Left ventricle myocardium inferior (tissue), 1 donor: ENCODE measurements around the gene KDM2A. TPM values are rescaled to one million over a fixed set of nuclear protein-coding genes. Genes with fewer than 3 reads are reported as not detected.
"Not testable (repeated sequence)": the region's sequence is repeated elsewhere in the genome, so short reads cannot be mapped to it uniquely, and the experiment has no call there.

ENCODE experiments used
- DNase-seq: peaks from one replicate; pipeline ENCODE4 v3.0.0-alpha.2; 2020
- H3K27ac ChIP-seq: fragments of 200-600 bp; replicated peaks from 2 replicates; pipeline ENCODE4 v1.8.0; 2021
- H3K27me3 ChIP-seq: fragments of 200-600 bp; 2 replicates; pipeline ENCODE4 v1.8.0; 2021; ENCODE audit warnings: low read depth
- H3K36me3 ChIP-seq: fragments of 200-600 bp; 2 replicates; pipeline ENCODE4 v1.8.0; 2021
- H3K4me1 ChIP-seq: fragments of 200-600 bp; 2 replicates; pipeline ENCODE4 v1.8.0; 2021
- H3K4me3 ChIP-seq: fragments of 200-600 bp; 2 replicates; pipeline ENCODE4 v1.8.0; 2021; ENCODE audit warnings: mild to moderate bottlenecking, moderate library complexity
- H3K9me3 ChIP-seq: fragments of 200-600 bp; replicated peaks from 2 replicates; pipeline ENCODE4 v1.8.0; 2021
- intact Hi-C: fragments of 100-400 bp; cut with micrococcal nuclease; formaldehyde crosslinking; loops from one replicate; pipeline ENCODE4 v1.11.0; 2022
- total RNA-seq: library from RNA; stranded (reverse); fragmentation: NEBNext Ultra II Directional; extraction: Animal tissue kit (Norgen Biotek cat#: 25700); gene quantifications from one replicate; pipeline ENCODE4 v1.2.1, GENCODE V29; 2021
- TF ChIP-seq, protein P1 (sequence below): fragments of 200-600 bp; IDR thresholded peaks from 2 replicates; pipeline ENCODE4 v1.8.0; 2021; ENCODE audit warnings: antibody characterized with exemption, mild to moderate bottlenecking, borderline replicate concordance
- donor health status: DM: no; HTN: yes; CAD: no; lungs with severe emphysema.

KDM2A gene
- total RNA-seq, 1 donor from 2014 or later: 37.6 TPM

DNA sequence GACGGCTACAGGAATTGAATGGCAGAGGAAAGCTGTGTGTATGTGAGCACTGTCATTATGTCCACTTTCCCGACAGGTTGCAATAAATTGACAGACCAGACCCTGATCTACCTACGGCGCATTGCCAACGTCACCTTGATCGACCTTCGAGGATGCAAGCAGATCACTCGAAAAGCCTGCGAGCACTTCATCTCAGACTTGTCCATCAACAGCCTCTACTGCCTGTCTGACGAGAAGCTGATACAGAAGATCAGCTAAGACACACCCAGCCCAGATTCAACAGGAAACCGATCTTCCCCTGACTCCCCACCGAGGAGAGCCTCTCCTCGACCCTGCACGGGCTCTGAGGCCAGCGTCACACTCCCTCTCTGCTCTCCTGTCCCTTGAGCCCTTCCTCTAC, 135.7 kb downstream of the KDM2A start:
- H3K4me3 ChIP-seq: no peak overlapping the region
- no peak for DNase-seq
- no peaks in the 10 kb centered on the region for H3K27me3 ChIP-seq
- TF ChIP-seq, protein P1, sequence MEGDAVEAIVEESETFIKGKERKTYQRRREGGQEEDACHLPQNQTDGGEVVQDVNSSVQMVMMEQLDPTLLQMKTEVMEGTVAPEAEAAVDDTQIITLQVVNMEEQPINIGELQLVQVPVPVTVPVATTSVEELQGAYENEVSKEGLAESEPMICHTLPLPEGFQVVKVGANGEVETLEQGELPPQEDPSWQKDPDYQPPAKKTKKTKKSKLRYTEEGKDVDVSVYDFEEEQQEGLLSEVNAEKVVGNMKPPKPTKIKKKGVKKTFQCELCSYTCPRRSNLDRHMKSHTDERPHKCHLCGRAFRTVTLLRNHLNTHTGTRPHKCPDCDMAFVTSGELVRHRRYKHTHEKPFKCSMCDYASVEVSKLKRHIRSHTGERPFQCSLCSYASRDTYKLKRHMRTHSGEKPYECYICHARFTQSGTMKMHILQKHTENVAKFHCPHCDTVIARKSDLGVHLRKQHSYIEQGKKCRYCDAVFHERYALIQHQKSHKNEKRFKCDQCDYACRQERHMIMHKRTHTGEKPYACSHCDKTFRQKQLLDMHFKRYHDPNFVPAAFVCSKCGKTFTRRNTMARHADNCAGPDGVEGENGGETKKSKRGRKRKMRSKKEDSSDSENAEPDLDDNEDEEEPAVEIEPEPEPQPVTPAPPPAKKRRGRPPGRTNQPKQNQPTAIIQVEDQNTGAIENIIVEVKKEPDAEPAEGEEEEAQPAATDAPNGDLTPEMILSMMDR: no peak
- H3K9me3 ChIP-seq: no peaks in the 10 kb centered on the region
- H3K27ac ChIP-seq: no peak overlapping the region
- H3K4me1 ChIP-seq: no peaks in the 10 kb centered on the region
- H3K36me3 ChIP-seq: peaks cover 76% of the 10 kb centered on the region
- intact Hi-C loops: no loop called here

DNA sequence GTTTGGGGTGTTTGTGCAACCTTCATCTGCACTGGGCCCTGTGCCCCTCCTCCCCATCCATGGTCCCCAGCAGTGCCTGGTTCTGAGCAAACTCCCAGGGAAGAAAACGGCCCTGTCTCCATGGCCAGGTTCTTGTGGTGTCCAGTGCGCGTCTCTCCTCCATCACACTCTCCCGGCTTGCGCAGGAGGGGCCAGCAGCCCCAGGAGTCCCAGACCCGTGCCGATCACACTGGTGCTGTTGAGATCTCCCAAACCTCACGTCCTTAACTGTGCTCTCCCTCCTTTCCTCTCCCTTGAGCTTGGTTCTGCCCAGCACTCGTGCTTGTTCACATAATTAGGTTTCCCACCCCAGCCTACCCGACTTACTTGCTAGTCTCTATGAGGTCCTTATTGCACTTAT, 136.3 kb downstream of the KDM2A start:
- intact Hi-C loops: no loop called here
- no peaks in the 10 kb centered on the region for H3K4me1 ChIP-seq
- H3K27ac ChIP-seq: no peak overlapping the region
- TF ChIP-seq, protein P1: no peak
- DNase-seq: no peak
- H3K27me3 ChIP-seq: no peaks in the 10 kb centered on the region
- H3K4me3 ChIP-seq: no peak overlapping the region
- H3K36me3 ChIP-seq: peaks cover 71% of the 10 kb centered on the region
- H3K9me3 ChIP-seq: no peaks in the 10 kb centered on the region

DNA sequence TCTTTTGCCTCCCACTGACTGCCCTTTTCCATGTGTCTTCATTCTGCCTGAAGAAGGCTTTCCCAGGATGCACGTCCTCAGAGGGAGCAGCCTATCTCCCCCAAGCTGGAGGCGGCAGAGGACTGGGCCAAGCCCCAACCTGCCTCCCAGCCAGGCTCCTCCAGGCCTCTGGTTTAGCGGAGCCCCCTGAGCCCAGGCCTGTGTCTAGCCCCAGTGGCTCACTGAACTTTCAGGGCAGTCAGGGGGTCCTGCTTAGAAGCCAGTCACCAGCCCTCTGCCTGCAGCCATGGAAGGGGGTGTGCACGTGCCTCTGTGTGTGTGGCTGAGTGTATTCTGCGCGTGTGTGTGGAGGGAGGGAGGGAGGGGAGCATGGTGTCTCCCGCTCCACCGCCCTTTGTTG, 136.8 kb downstream of the KDM2A start:
- Histone ChIP-seq H3K4me1 (peaks cover under 1% of the 10 kb centered on the region), H3K27ac (no peak overlapping the region), H3K4me3 (no peak overlapping the region), H3K36me3 (peaks cover 66% of the 10 kb centered on the region), H3K27me3 (no peaks in the 10 kb centered on the region), H3K9me3 (no peaks in the 10 kb centered on the region)
- no peak for DNase-seq
- intact Hi-C loops: no loop called here
- TF ChIP-seq, protein P1: no peak

DNA sequence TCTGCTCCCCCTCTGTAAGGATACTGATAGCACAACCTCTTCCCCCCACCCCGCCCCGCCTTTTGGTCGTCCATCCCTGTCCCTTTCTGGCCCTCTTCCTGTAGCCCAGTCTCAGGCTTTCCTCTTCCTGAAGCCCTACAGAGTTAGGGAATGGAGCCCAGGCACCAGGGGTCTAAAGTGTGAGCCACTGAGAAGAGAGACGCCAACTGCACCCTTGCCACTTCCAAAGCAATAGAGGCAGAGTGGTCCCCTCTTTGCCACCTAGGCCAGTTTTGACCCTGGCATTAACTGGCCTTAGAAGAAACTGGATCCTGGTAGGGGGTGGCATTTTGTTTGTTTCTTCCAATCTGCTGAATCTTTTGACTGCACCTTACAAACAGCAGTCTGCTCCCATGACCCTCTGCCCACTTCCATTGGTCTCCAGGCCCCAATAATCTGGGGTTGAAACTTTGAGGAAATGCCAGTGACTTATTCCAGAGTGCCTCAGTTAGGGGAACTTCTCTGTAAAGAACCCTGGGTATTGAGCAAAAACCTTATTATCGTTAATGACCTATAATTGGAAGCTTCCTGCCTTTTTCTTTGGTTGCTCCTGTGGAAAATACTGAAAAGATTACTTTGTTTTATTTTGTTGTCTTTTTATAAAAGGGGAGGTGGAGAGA, 137.5 kb downstream of the KDM2A start:
- H3K9me3 ChIP-seq: no peaks in the 10 kb centered on the region
- DNase-seq: no peak
- intact Hi-C loops: no loop called here
- peaks cover 8% of the 10 kb centered on the region for H3K4me1 ChIP-seq
- H3K27ac ChIP-seq: no peak overlapping the region
- TF ChIP-seq, protein P1: no peak
- peaks cover 58% of the 10 kb centered on the region for H3K36me3 ChIP-seq
- H3K4me3 ChIP-seq: no peak overlapping the region
- no peaks in the 10 kb centered on the region for H3K27me3 ChIP-seq

DNA sequence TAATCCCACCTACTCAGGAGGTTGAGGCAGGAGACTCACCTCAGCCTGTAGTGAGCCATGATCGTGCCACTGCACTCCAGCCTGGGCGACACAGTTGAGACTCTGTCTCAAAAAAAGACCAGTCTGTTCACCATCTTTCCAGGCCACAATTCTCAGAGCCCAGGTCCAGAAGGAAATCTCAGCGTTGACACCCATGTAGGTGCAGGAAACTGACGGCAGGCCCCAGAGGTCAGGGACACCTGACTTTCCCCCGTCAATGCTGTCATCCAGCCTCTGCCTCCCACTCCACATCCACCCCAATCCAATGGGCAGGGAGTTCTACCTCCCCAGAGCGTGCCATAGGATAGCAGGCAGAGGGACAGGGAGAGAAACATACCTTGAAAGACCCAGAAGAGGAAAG, 141.3 kb downstream of the KDM2A start:
- TF ChIP-seq, protein P1: no peak
- Histone ChIP-seq H3K27ac (no peak overlapping the region), H3K4me3 (no peak overlapping the region), H3K27me3 (no peaks in the 10 kb centered on the region), H3K4me1 (peaks cover 24% of the 10 kb centered on the region), H3K9me3 (no peaks in the 10 kb centered on the region), H3K36me3 (peaks cover 20% of the 10 kb centered on the region)
- DNase-seq: no peak
- intact Hi-C loops: loop anchor here (5.0 kb wide), 1 partner anchor 57 kb away; no protein-coding TSS in a partner anchor

DNA sequence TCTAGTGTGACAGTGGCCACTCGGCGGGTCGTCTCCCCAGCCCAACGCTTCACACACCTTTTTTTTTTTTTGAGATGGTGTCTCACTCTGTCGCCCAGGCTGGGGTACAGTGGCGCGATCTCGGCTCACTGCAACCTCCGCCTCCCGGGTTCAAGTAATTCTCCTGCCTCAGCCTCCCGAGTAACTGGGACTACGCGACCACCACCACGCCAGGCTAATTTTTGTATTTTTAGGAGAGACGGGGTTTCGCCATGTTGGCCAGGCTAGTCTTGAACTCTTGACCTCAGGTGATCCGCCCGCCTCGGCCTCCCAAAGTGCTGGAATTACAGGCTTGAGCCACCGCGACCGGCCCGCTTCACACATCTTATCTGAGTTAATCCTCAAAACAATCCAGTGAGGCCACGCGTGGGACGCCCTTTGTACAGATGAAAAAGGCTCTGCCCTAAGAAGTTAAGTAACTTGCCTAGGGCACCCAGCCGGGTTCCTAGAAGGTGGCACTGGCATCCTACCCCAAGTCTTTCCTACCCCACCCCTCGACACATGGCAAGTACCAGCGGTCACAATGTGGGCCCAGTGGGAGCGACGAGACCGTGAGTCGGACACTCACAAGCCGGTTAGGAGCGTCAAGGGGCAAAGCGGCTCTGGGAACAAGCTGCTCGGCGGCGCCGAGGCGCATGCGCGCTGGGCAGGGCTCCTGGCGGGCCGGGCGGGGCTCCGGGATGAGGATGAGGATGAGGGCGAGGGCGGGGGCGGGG, 142.0 kb downstream of the KDM2A start:
- Histone ChIP-seq H3K4me3 (peak overlapping the region; percentile 62), H3K4me1 (peaks cover 29% of the 10 kb centered on the region), H3K36me3 (peaks cover 14% of the 10 kb centered on the region)
- H3K27me3 ChIP-seq, H3K9me3 ChIP-seq, H3K27ac ChIP-seq: not testable (repeated sequence)
- peak; percentile 71 for DNase-seq
- intact Hi-C loops: loop anchor here (5.0 kb wide), 1 partner anchor 56 kb away; no protein-coding TSS in a partner anchor
